T47D (cell line): ENCODE measurements around the gene SLC22A12.

Experiments used
- DNase-seq, 2 experiments: peaks; one replicate each; pipeline versions ENCODE4 v3.0.0 to v3.0.0-alpha.2; 2011 to 2012; ENCODE audit warnings: low read depth in 1 of 2, low spot score in 1 of 2
- JUND ChIP-seq: IDR thresholded peaks from 2 replicates; pipeline ENCODE4 v1.6.1; 2012; ENCODE audit warnings: low read depth
- in situ Hi-C: cut with HindIII; loops from 2 replicates; pipeline ENCODE4 v1.10.0; 2016; ENCODE audit warnings: low sequenced_read_pairs, low pct_unique_long_range_greater_than_20kb

SLC22A12 gene

DNA sequence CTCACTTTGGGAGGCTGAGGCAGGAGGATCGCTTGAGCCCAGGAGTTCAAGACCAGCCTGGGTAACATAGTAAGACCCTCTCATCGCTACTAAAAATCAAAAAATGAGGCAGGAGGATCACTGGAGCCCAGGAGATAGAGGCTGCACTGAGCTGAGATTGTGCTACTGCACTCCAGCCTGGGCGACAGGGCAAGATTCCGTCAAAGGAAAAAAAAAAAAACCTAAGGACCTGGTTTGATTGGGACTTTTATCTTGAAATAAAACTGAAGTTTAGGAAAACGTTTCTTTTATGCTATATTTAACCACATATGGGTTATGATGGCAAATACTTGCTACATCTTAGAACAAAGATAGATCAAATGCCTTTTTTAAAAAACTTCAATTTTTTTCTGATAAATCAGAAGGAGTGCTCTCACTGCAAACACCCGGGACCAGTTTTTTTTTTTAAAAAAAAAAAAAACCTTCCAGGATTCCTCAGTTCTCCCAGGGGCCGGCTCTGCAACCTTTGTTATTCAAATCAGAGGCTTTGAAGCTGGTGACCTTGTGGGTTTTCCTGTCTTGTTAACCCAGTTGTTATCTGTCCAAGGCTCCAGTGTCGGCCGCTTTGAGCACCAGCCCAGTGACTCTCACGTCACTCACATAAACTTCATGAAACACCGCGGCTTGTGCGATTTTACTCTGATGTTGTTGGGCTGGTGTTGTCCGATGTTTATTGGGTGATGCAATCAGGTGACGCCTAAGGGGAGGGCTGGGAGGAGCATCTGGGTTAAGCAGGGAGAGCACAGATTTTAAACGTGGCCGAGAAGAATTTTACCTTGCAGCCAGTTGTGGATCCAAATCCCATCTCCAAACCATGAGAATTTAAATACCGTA, 24.7 kb upstream of the SLC22A12 start:
- peak; percentile 88 to 92 for DNase-seq
- TF ChIP-seq JUND, result no peak
- in situ Hi-C loops, result no loop called here

DNA sequence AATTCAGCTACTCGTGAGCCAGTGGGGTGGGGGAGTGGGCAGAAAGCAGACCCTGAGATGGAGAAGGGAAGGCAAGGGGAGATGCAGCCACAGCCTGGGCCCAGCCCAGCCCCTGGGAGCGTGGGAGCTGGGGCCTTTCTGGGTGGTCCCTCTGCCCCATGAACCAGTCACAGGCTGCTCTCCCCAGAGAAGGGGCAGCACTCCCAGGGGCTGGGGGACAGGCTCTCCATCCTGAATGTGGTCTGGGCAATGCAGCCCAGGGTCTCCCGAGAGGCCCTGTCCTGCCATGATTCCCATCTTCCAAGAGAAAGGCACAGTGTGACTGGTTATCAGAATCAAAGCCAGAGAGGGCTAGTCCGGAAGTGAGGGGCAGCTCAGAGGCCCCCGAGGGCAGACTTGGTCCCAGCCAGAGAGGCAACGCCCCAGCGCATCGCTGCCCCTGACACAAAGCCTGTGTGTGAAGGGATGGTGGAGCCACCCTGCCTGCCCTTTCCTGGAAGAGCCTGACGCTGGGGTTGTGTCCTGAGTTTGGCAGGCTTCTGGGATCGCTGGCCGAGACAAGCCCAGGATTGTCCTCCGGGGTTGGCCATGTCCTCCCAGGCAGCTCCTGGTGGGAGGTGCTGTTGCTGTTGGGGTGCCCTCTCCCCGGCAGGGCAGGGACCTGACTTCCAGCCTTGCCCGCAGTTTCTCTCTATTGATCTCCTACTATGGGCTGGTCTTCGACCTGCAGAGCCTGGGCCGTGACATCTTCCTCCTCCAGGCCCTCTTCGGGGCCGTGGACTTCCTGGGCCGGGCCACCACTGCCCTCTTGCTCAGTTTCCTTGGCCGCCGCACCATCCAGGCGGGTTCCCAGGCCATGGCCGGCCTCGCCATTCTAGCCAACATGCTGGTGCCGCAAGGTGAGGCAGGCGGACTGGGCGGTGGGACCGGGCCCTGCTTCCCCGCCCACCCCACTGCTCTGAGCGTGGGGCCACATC, 23.8 kb upstream of the SLC22A12 start:
- no peak for DNase-seq
- in situ Hi-C loops, result no loop called here
- TF ChIP-seq JUND, result no peak

DNA sequence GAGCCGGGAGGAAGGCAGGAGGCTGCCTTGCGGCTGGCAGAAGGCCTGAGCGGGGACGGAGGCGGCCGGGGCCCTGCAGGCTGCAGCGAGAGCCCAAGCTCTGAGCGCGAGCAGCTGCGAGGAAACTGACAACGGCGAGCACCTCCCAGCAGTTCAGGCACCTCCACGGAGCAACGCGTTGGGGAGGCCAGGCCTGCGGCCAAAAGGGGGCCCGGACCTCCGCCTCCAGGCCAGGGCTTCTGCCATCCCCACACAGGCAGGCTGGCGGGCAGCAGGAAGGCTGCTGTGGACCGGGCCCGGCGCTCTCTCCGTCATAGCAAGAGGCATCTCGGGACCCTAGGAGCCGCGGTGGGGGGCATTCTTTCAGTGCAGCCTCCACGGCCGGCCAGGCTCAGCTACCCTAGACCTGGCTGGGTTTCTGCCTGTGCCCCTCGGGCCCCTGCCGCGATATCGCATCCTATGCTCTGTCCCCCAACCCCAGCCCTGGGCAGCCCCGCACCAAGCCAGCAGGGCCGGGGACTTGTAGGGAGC, 22.9 kb upstream of the SLC22A12 start:
- in situ Hi-C loops, result no loop called here
- no peak for TF ChIP-seq JUND
- no peak for DNase-seq

DNA sequence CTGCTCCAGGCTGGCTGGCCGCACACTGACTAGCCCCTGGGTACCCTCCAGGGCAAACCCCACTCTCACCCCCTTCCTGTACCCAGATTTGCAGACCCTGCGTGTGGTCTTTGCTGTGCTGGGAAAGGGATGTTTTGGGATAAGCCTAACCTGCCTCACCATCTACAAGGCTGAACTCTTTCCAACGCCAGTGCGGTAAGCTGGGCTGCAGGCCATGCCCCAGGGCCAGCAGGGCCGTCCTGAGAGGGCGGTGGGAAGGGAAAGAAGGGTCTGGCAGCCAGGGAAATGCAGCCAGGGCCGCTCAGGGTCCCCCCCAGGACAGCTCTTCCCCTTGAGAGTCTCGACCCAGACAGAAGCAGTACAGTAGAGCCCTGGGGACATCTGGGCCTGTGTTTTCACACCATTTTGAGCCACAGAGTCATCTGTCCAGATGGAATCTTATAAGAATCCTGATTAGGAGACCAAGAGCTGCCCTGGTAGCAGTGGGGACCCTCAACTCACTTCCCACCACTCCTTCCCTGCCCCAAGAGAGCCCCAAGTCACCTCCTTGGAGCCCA, 22.4 kb upstream of the SLC22A12 start:
- DNase-seq, result no peak
- TF ChIP-seq JUND, result no peak

DNA sequence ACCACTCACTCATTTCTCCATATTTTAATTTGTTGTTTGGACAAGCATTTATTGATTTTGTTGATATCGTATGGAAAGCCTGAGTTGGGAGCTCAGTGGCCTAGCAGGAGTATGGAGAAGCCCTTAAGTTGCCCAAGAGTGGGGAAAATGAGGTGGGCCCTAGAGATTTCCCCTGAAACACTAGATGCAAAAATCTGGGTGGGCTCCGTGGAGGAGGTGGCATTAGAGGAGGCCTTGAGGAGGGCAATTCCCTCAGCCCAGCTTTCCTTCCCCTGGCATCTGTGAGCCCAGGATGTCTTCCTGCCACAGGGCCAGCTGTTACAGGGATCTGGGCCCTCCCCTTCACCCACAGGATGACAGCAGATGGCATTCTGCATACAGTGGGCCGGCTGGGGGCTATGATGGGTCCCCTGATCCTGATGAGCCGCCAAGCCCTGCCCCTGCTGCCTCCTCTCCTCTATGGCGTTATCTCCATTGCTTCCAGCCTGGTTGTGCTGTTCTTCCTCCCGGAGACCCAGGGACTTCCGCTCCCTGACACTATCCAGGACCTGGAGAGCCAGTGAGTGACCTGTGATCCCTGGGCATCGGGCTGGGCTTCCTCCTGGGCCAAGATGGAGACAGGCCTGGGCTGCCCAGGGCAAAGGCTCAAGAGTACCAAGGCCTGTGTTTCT, 21.6 kb upstream of the SLC22A12 start:
- in situ Hi-C loops, result no loop called here
- DNase-seq, result no peak
- TF ChIP-seq JUND, result no peak

More for the DNA sequence above, 22.4 kb upstream of the SLC22A12 start:
- in situ Hi-C loops, result no loop called here

DNA sequence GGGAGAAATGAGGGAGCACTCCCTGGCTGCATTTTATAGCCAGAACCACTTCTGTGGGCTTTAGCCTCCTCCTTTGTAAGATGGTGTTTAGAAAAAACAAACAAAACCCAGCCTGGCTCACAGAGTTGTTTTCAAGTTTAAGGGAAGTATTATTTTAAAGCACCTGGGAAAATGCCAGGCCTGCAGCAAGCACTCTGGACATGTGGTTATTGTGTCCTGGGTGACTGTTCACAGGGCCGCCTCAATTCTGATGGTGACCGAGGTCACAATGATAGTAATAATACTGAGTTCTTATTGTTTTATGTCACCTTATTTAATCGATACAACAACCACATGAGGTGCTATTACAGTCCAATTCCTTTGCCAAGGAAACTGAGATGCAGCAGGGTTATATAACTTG, 20.7 kb upstream of the SLC22A12 start:
- no peak for DNase-seq
- in situ Hi-C loops, result no loop called here
- no peak for TF ChIP-seq JUND

DNA sequence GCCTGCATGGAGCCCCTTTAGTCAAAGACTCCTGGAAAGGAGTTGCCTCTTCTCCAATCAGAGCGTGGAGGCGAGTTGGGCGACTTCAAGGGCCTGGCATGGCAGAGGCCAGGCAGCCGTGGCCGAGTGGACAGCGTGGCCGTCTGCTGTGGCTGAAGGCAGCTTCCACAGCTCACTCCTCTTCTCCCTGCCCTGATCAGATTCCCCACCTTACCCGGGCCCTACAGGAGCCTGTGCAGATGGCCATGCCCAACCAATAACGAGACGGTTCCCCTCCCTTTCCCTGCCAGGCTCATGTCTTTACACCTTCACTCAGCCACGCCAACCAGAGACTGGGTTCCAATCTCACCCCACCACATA, 20.0 kb upstream of the SLC22A12 start:
- no peak for TF ChIP-seq JUND
- in situ Hi-C loops, result no loop called here

DNA sequence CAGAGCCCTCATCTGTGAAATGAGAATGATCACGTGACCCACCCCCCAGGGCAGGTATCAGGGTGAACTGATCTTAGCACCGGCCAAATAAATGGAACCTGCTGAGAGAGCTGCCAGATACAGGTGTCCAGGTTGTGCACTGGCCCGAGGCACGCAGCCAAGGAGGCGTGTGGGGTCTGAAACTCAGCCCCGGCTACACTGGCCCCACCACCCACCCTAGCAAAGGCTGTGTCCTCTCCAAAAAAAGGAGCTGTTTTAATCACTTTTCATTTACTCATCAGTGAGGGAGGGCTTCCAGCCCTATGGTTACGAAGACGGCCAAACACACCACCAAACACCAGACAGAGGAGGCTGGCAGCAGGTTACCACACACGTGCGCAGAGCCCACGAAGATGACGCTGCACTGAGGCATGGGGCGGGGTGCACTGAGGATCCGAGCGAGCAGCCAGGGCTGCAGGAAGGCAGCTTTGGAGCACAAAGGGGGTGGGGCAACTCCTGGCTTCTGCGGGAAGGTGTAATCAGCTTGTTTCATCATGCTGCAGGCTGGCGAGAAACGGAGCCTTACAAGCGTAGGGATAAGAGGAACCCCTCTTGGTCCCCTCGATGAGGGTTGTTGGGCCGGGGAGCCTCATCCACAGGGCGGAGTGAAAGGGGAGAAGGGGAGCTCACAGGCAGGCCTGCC, 19.5 kb upstream of the SLC22A12 start:
- in situ Hi-C loops, result no loop called here
- no peak for TF ChIP-seq JUND
- no peak for DNase-seq

More for the DNA sequence above, 20.0 kb upstream of the SLC22A12 start:
- DNase-seq, result no peak

DNA sequence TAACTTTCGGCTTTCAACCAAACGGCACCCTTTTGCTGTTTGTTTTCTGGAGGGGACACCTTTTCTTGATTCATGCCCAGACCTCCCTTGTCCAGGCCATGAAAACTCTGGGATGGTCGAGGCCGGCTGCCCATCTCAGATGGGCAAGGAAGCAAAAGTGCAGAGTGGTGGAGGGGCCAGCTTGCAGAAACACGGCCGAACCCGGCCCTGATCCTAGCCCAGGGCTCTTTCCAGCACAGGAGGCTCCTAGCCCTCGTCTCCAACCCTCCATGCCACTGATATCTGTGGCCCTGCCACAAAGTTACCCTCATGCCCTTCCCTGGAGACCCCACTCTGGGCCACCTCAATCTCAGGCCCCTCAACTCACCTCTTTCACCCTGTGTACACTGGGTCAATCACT, 18.9 kb upstream of the SLC22A12 start:
- no peak for DNase-seq
- in situ Hi-C loops, result no loop called here
- no peak for TF ChIP-seq JUND

DNA sequence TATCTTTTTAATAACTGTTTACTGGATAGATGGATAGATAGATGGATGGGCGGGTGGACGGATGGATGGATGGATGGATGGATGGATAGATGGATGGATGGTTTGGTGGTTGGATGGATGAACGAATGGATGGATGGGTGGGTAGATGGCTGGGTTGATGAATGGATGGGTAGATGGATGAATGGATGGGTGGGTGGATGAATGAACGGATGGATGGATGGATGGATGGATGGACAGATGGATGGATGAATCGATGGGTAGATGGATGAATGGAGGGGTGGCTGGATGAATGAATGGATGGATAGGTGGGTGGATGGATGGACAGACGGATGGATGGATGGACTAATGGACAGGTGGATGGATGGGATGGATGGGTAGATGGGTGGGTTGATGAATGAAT, 13.8 kb upstream of the SLC22A12 start:
- no peak for DNase-seq
- in situ Hi-C loops, result no loop called here

DNA sequence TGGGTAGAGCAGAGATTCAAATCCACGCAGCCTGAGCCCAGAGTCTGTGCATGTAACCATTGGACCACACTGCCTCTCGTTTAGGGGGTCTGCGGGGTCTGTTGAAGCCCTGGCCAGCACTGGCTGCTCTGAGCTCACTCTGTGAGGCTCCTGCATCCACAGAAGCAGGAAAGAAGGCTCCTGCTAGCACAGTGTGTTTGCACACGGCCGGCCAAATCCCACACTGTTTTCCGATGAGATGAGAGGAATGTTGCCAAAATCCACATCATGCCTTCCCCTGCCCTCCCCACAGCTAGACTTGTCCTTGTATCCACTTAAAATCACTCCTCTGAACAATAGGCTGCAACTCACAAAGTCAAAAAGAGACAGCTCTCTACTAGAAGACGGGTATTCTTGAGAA, 10.6 kb upstream of the SLC22A12 start:
- in situ Hi-C loops, result no loop called here
- DNase-seq, result no peak

More for the DNA sequence above, 13.8 kb upstream of the SLC22A12 start:
- no peak for TF ChIP-seq JUND

More for the DNA sequence above, 10.6 kb upstream of the SLC22A12 start:
- no peak for TF ChIP-seq JUND
